C1 segment of cervical spinal cord (tissue), 14 donors: ENCODE results near the gene TOP1.
"Not testable (repeated sequence)": the region's sequence is repeated elsewhere in the genome, so short reads cannot be mapped to it uniquely, and the experiment has no call there.

Source experiments
- DNase-seq, 14 donors: peaks; one replicate each; lab custom pipeline; 2025; lab: John Stamatoyannopoulos, UW

TOP1 gene

GRCh38 chr20:41128317-41128716, 99.7 kb downstream of the TOP1 start:
- not testable (repeated sequence) for DNase-seq

GRCh38 chr20:41131594-41132387, 103.2 kb downstream of the TOP1 start:
- DNase-seq: no peak

GRCh38 chr20:41132388-41132775, 103.8 kb downstream of the TOP1 start:
- DNase-seq: not testable (repeated sequence)

- no peak for DNase-seq
Observed at GRCh38 chr20:41133709-41134361, 105.2 kb downstream of the TOP1 start.

DNA sequence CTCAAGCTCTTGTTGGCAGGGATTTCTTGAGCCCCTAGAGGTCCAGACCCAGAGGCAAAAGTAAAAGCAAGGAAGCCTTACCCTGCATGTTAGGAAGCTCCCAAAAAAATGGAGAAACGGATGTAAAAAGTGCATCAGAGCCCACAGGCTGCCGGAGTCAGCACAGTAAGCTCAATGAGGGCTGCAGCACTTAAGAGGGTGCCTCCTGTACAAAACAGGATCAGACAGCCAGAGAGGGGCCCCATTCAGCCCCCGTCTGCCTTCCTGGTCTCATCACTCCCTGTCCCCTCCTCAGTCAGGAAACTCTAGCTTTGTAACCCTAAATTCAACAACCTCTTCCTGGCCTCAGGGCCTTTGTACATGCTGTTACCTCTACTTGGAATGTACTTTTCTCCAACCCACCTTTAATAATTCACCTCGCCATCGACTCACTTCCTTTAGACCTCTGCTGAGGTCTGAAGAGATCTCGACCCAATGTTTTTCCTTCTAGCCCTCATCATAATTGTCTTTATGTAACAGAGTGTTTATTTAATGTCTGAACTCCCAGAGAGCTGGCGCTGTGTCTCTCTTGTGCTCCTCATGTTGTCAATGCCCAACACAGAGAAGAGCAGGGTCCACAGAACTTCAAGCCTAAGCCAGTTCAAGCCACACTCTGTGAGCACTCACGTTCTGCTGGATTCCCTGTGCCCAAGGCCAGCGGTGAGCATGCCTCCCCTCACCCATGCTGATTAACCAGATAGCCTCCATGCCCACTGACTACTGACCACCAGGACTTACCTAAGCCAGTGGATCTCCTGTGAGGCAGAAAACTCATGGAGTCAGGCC, 106.0 kb downstream of the TOP1 start:
- no peak for DNase-seq

DNA sequence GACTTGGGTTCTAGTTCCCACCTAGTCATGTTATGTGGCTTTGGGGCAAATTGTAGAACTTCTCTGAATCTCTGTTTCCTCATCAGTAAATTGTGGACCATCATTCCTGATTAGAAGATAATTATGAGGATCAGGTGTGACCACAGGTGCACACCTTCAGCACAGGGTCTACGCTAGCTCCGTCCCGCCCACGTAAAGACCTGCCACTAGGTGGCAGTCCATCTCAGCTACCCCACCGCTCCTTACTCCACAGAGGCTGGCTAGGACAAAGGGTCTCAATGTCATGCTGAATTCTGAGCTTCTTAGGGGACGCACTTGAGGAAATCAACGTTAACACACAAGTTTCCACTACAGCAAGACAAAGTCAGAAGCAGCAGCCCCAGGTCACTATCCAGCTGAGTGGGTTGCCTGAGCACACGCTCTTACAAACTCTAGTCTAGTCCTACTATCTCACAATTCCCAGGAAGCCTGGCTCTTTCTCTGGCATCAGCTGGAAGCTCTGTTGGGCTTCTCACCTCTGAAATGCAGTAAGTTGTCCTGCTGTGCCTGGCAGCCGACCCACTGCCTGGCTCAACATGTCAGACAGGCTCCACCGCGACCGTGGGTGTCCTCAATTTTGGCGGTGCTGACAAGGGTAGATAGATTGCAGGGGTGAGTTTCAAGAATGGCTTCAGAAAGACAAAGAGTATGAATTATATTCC, 106.7 kb downstream of the TOP1 start:
- DNase-seq: peak in 2 of 14 donors; percentile 15 to 23

DNA sequence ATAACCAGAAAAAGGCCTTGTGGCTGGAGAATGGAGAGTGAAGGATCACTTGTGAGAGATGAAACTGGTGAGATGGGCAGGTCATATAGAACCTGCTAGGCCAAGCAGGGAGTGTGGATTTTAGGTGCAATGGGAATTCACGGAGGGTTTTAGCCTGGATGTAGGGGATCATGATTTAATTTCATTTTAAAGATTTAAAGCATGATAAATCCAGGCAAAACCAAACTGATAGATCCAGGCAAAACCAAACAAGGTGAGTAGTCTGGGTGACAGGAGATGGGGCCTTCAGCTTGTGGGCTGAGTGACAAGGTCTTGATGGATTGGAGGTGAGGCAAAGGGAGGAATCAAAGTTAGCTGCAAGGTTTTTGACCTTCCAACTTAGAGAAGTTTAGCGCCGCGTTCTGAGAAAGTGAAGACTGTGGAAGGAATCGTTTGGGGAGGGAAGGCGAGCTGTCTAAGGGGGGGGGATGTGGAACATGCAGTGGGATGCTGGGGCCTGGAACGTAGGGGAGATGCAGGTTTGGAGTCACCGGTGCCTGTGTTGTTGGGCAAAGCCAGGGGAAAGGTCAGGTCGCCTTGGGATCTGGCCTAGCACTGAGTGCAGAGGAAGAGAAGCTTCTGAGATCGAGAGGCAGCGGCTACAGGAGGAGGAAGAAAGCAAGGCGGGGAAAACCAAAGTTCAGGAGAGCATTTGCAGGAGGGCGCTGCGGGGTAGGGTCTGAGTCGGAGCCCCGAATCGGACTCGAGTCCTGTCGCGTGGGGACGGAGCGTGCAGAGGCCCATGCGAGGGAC, 107.5 kb downstream of the TOP1 start:
- DNase-seq: no peak

DNA sequence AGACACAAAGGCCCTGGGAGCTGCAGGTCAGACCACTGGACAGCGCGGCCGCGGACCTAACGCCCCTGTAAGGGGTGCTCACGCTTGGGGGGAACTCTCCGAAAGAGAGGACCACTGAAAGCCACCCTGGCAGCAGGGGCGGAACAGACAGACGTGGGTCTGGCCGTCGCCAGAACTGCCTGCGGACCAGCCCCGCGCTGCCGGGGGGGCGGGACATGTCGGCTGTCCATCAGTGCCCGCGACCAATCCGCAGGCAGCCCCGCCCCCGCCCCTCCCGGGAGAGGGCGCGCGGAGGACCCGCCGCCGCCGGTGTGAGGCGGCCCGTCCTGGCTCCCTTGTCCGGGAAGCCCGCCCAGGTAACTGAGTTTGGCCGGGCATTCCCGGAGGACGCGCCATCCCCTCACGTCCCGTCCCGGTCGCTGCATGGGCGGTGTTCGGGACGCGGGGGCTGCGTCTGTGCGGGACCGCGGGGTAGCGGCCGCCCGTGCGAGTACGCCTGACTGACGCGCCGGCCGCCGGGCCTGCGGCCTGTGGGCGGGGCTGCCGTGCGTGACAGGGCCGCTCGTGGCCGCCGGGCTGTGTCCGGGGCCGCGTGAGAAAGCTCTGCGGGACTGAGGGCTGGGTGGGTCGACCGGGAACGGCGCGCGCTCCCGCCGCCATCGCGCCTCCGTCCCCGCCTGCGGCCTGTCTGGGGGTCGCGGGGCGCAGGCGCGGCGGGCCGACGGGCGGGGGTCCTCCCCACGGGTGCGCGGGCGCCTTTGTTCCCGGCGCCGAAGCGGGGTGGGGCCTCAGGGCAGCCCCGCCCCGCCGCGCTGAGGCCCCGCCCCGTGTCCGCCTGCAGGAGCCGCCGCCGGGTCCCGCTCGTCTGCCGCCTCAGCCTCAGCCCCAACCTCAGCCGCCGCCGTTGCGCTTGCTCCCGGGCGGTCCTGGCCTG, 108.3 kb downstream of the TOP1 start, which contains the start of gene PLCG1:
Gene PLCG1 (plus strand): TSS at position 864 of the 934 bp plus-strand sequence. CDS start 99 bp downstream, outside the sequence.
- DNase-seq: peak in 13 of 14 donors; percentile 76 to 93 (median 87)

DNA sequence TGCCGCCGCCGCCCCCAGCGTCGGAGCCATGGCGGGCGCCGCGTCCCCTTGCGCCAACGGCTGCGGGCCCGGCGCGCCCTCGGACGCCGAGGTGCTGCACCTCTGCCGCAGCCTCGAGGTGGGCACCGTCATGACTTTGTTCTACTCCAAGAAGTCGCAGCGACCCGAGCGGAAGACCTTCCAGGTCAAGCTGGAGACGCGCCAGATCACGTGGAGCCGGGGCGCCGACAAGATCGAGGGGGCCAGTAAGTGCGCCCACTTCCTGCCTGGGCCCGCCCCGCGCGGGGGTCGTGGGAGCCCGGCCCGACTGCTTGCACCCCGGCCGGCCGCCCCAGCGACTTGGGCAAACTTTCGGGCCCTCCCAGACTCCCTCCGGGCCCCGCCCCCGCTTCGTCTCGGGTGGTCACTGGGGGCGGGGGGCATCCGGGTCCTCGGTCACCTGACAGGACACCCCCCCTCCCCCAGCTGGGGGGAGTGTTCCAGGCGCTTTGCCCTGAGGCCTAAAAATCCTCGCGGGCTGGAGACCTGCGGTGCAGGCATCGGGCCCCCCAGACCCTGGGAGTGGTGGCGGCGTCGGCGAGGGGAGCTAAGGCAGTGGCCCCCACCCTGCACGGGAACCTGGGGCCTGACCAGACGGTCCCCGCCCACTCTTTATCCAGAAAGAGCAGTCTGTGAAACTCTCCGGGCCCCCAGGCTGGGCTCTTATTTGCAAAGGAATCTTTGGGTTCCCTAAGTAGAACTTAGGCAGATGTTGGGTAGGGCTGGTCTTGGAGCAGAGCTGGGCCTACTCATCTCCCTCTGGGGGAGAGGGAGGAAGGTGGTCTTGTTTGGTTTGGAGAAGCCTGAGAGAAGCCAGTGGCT, 109.2 kb downstream of the TOP1 start:
- DNase-seq: peak in 10 of 14 donors; percentile 45 to 83 (median 70)

- DNase-seq: peak in 4 of 14 donors; percentile 27 to 60 (median 40)
Observed at GRCh38 chr20:41138475-41139226, 110.0 kb downstream of the TOP1 start.

DNA sequence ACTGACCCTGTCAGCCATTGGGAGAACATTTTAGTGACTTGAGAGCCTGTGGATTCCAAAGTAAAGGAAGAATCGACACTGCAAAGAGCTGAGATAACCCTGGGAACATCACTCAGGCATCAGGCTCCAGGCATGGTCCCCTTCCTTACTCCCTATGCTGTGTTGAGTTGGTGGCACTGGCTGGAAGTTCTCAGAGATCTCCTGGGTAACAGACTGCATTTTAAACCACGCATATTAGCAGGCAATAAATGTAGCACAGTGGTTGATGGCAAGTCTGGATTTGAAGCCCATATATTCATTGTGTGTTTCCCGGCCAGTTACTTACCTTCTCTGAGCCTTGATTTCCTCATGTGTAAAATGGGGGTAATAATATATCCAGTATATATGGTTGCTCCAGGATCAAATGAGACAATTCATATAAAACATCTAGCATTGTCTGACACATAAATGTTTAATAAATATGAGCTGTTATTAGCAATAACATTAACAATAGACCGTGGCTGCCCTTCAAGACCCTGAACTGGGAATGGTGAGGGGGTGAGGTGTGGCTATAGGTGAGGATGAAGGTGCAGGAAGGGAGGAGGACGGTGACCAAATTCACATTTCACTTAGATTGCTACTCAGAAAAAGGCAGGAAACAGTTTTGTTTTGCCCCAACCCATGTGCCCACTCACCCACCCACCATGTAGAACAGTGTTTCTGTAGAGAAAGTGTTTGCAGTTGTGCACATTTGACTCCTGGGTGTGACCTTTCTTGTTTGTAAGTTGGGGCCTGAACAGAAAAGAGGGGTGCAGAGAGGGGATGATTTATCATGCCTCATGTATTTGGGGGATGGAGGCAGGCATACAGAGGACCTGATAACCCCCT, 110.8 kb downstream of the TOP1 start:
- no peak for DNase-seq

GRCh38 chr20:41140226-41141133, 111.9 kb downstream of the TOP1 start:
- DNase-seq: no peak

DNA sequence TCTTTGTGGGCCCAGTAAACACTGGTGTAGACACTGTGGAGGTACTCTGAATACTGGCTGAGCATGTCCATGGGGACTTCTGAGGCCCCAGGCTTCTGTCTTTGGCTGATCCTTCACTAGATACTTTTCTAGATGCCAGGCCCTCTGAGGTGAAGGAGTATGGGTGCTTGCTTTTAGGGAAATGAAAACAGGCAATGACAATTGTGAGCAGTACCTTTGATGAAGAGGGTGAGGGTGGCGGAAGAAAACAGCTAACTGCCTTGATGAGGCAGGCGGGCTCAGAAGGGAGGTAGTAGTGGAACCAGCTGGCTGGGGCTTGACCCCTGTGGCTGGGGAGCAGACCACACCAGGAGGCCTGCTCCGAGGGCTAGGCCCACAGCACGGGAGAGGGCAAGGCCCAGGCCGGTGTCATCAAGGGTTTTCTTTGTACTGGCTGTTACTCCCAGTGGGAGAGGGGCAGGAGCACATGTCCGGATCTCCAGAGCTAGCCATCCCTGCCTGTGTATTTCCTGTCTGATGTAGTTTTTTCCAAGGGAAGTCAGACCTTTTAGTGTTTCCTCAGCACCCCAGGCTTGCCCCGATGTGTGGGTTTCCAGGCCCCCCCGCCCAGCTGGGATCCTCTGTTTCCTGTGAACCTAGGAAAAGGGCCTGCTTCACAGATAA, 112.7 kb downstream of the TOP1 start:
- peak in 2 of 14 donors; percentile 16 to 20 for DNase-seq

DNA sequence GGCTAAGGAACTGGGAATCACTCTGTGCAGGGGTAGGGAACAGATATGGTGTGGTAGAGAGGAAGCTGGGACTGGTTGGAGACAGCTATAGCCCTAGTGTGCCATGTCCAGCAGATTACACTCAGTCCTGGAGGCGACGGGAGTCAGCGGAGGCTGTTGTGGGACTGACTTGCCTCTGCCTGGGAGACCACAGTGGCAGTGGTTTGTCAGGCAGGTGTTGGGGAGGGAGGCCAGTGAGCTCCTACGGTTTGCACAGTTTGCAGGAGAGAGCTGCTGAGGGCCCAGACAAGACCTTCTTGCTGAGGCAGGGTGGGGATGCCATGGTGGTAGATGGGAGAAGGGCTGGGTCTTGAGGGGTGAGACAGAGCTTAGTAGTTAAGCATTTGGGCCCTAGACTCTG, 113.6 kb downstream of the TOP1 start:
- no peak for DNase-seq

GRCh38 chr20:41142919-41143318, 114.3 kb downstream of the TOP1 start:
- DNase-seq: no peak
